GM12878 (cell line): ENCODE data around the gene USP31. TPM values are rescaled to one million over a fixed set of nuclear protein-coding genes. Genes with fewer than 3 reads are reported as not detected.

Source experiments
- ATAC-seq: fragments of 200-7000 bp; cut with Tn5 transposase; 3 replicates; pipeline ENCODE4 v1.9.1; 2020; ENCODE audit warnings: mild to moderate bottlenecking, moderate library complexity
- BruUV-seq: library from RNA; stranded (reverse); fragments of 400-500 nt; replicated peaks from 2 replicates; lab custom pipeline; 2021; lab: Mats Ljungman, UMichigan
- CTCF ChIA-PET: fragments of 300-600 bp; sonication (Branson Sonifier 250); formaldehyde crosslinking; extraction: SDS; loops from one replicate; lab custom pipeline; 2021; ENCODE audit warnings: inconsistent platforms; lab: Yijun Ruan, JAX
- POLR2A ChIA-PET: fragments of 350-600 bp; formaldehyde crosslinking; extraction: SDS; loops from one replicate; lab custom pipeline; 2021; ENCODE audit warnings: inconsistent platforms; lab: Charles Lee
- RAD21 ChIA-PET: fragments of 300-600 bp; sonication (Branson Sonifier 250); formaldehyde crosslinking; loops from one replicate; lab custom pipeline; 2023; ENCODE audit warnings: antibody characterized with exemption; ENCODE audit not compliant: unreplicated experiment; lab: Charles Lee
- SMC1A ChIA-PET: fragments of 300-600 bp; sonication (Branson Sonifier 250); formaldehyde crosslinking; loops from one replicate; lab custom pipeline; 2023; ENCODE audit not compliant: unreplicated experiment, uncharacterized antibody; lab: Charles Lee
- DNase-seq: peaks from one replicate; pipeline ENCODE4 v3.0.0-alpha.2; 2011; ENCODE audit warnings: low read depth, low spot score
- FAIRE-seq: peaks from 3 replicates; lab custom pipeline; 2011; peaks lifted over from hg19 to GRCh38; lab: Jason Lieb, UNC
- H2AFZ ChIP-seq: 2 replicates; pipeline ENCODE4 v1.6.0; 2011; ENCODE audit warnings: low read depth, low read length, control low read depth; ENCODE audit not compliant: control insufficient read depth
- H3K27ac ChIP-seq: 2 replicates; pipeline ENCODE4 v1.5.1; 2011; ENCODE audit warnings: control low read depth; ENCODE audit not compliant: control insufficient read depth, insufficient read depth
- H3K27me3 ChIP-seq, 2 experiments: replicated peaks in 1 of 2; 2 replicates each; pipeline versions ENCODE4 v1.6.0 to v1.6.1; 2011; ENCODE audit warnings: low read length in 1 of 2; ENCODE audit not compliant: control insufficient read depth in 2 of 2, insufficient read depth in 2 of 2
- H3K36me3 ChIP-seq, 2 experiments: 2 replicates each; pipeline ENCODE4 v1.5.1; 2011; ENCODE audit warnings: low read length in 1 of 2; ENCODE audit not compliant: control insufficient read depth in 2 of 2, insufficient read depth in 2 of 2
- H3K4me1 ChIP-seq: 2 replicates; pipeline ENCODE4 v1.6.1; 2011; ENCODE audit warnings: mild to moderate bottlenecking, low read length, moderate library complexity, mixed read lengths; ENCODE audit not compliant: control insufficient read depth, insufficient read depth
- H3K4me2 ChIP-seq: 2 replicates; pipeline ENCODE4 v1.6.0; 2011; ENCODE audit warnings: control low read depth; ENCODE audit not compliant: control insufficient read depth, insufficient read depth
- H3K4me3 ChIP-seq: fragments of 200-600 bp; sonication (generic); 2 replicates; pipeline ENCODE4 v1.5.1; 2016
- H3K79me2 ChIP-seq: 2 replicates; pipeline ENCODE4 v1.6.0; 2011; ENCODE audit warnings: low read length; ENCODE audit not compliant: control insufficient read depth, insufficient read depth
- H3K9ac ChIP-seq: 2 replicates; pipeline ENCODE4 v1.8.0; 2011; ENCODE audit warnings: low read length, control low read depth, mixed read lengths; ENCODE audit not compliant: control insufficient read depth, insufficient read depth
- H3K9me3 ChIP-seq: replicated peaks from 3 replicates; pipeline ENCODE4 v1.5.1; 2011; ENCODE audit warnings: mild to moderate bottlenecking, low read length; ENCODE audit not compliant: control insufficient read depth, insufficient read depth
- H4K20me1 ChIP-seq: 2 replicates; pipeline ENCODE4 v1.6.0; 2011; ENCODE audit not compliant: control insufficient read depth, insufficient read depth
- EGR1 ChIP-seq, 2 experiments: IDR thresholded peaks; 1 replicate in 1 of 2; 2 replicates in 1 of 2; pipeline ENCODE4 v1.6.1; 2011 to 2012; ENCODE audit warnings: low read depth in 2 of 2, low read length in 2 of 2, borderline replicate concordance in 1 of 2, mild to moderate bottlenecking in 1 of 2, moderate library complexity in 1 of 2
- FOXK2 ChIP-seq: fragments of 450-650 bp; IDR thresholded peaks from 2 replicates; pipeline ENCODE4 v1.6.1; 2017; ENCODE audit warnings: mild to moderate bottlenecking, moderate library complexity
- FOXM1 ChIP-seq: IDR thresholded peaks from 2 replicates; pipeline ENCODE4 v1.6.1; 2012; ENCODE audit warnings: low read depth, mild to moderate bottlenecking, inconsistent platforms, low read length, moderate library complexity
- PAX8 ChIP-seq: fragments of 450-650 bp; IDR thresholded peaks from 2 replicates; pipeline ENCODE4 v1.6.1; 2017; ENCODE audit warnings: mild to moderate bottlenecking, moderate library complexity
- WGBS: methylation state at CpG from one replicate; pipeline ENCODE4 v1.1.6; 2016; ENCODE audit warnings: low lambda C conversion rate; ENCODE audit not compliant: insufficient replicate concordance, insufficient coverage; ENCODE audit errors: missing lambda C conversion rate; 5-methylcytosine and 5-hydroxymethylcytosine counted together
- in situ Hi-C: fragments of 300-500 bp; cut with MboI; formaldehyde crosslinking; loops from 9 replicates; pipeline ENCODE4 v1.14.3; 2018; ENCODE audit warnings: mixed read lengths
- intact Hi-C: fragments of 100-400 bp; cut with micrococcal nuclease; formaldehyde crosslinking; loops from one replicate; pipeline ENCODE4 v1.14.2; 2022; ENCODE audit not compliant: unreplicated experiment
- polyA plus RNA-seq, 11 experiments: library from polyadenylated mRNA; depleted of rRNA in 4 of 11; unstranded in 6 of 11; stranded (reverse) in 5 of 11; fragments of >200 nt; fragmentation: Nextera tagmentation in 4 of 11; fragmentation: Illumina TruSeq in 1 of 11; extraction: Ambion mirVana in 4 of 11; extraction: Trizol in 1 of 11; gene quantifications; 1 replicate in 1 of 11; 2 replicates in 10 of 11; pipeline versions ENCODE4 v1.2.1 to v1.2.3, GENCODE V29; 2011 to 2016; ENCODE audit warnings: inconsistent platforms in 2 of 11, missing spikeins in 2 of 11, low read depth in 1 of 11
- total RNA-seq, 4 experiments: library from RNA; depleted of rRNA in 3 of 4; stranded (reverse); fragments of >200 nt in 3 of 4; fragmentation: Illumina TruSeq in 1 of 4; extraction: Trizol in 1 of 4; gene quantifications; 2 replicates each; pipeline versions ENCODE4 v1.2.1 to v1.2.3, GENCODE V29; 2013 to 2021
- TF ChIP-seq, protein P1 (sequence below): fragments of 450-650 bp; IDR thresholded peaks from 2 replicates; pipeline ENCODE4 v1.6.1; 2018; ENCODE audit warnings: borderline replicate concordance, mild to moderate bottlenecking; ENCODE audit not compliant: partially characterized antibody
- TF ChIP-seq, protein P2 (sequence below): fragments of 450-650 bp; IDR thresholded peaks from 2 replicates; pipeline ENCODE4 v1.6.1; 2016; ENCODE audit warnings: mild to moderate bottlenecking

The USP31 gene
- total and polyA plus RNA-seq, 10 of the 15 experiments (the other 5 are each of a cell fraction or from before 2014, with no cell fraction given), result 0.87 to 6.5 (median 3.2) TPM

DNA sequence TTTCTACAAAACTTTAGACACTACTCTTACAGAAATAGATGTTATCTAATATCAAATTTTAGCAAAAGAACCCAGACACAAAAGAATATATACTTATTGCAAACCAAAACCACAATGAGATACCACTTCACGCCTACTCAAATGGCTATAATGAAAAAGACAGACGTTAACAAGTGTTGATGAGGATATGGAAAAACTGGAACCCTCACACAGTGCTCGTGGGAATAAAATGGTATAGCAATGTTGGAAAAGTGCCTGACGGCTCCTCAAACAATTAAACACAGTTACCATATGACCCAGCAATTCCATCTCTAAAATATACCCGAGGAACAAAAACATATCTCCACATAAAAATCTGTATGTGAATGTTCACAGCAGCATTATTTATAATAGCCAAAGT lies 27.1 kb downstream of the USP31 start:
- Histone ChIP-seq H3K9ac (no peak overlapping the region), H3K27me3 (no peaks in the 10 kb centered on the region), H3K4me3 (no peak overlapping the region), H2AFZ (no peak overlapping the region), H3K79me2 (no peaks in the 10 kb centered on the region), H3K4me1 (no peaks in the 10 kb centered on the region), H4K20me1 (no peaks in the 10 kb centered on the region), H3K9me3 (no peaks in the 10 kb centered on the region), H3K36me3 (no peaks in the 10 kb centered on the region), H3K4me2 (no peak overlapping the region), H3K27ac (no peak overlapping the region)
- intact Hi-C loops (no loop called here), in situ Hi-C loops (no loop called here)
- POLR2A ChIA-PET, result no interaction called here
- DNase-seq (no peak), ATAC-seq (no peak), FAIRE-seq (no peak)
- SMC1A ChIA-PET, result interaction anchor here (1.0 kb wide), 1 partner anchor 11 kb away, joined by 3 read pairs; no protein-coding TSS in a partner anchor
- no TSS peak for BruUV-seq
- RAD21 ChIA-PET, result no interaction called here
- TF ChIP-seq EGR1 (IDR thresholded peaks at IDR 0.05; ENCODE audit: borderline replicate concordance in 1 of 2, low read depth in 2 of 2, low read length in 2 of 2) (no peak), FOXM1 (no peak), PAX8 (no peak), FOXK2 (no peak)
- TF ChIP-seq, protein P1, sequence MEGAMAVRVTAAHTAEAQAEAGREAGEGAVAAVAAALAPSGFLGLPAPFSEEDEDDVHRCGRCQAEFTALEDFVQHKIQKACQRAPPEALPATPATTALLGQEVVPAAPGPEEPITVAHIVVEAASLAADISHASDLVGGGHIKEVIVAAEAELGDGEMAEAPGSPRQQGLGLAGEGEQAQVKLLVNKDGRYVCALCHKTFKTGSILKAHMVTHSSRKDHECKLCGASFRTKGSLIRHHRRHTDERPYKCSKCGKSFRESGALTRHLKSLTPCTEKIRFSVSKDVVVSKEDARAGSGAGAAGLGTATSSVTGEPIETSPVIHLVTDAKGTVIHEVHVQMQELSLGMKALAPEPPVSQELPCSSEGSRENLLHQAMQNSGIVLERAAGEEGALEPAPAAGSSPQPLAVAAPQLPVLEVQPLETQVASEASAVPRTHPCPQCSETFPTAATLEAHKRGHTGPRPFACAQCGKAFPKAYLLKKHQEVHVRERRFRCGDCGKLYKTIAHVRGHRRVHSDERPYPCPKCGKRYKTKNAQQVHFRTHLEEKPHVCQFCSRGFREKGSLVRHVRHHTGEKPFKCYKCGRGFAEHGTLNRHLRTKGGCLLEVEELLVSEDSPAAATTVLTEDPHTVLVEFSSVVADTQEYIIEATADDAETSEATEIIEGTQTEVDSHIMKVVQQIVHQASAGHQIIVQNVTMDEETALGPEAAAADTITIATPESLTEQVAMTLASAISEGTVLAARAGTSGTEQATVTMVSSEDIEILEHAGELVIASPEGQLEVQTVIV, result no peak
- TF ChIP-seq, protein P2, sequence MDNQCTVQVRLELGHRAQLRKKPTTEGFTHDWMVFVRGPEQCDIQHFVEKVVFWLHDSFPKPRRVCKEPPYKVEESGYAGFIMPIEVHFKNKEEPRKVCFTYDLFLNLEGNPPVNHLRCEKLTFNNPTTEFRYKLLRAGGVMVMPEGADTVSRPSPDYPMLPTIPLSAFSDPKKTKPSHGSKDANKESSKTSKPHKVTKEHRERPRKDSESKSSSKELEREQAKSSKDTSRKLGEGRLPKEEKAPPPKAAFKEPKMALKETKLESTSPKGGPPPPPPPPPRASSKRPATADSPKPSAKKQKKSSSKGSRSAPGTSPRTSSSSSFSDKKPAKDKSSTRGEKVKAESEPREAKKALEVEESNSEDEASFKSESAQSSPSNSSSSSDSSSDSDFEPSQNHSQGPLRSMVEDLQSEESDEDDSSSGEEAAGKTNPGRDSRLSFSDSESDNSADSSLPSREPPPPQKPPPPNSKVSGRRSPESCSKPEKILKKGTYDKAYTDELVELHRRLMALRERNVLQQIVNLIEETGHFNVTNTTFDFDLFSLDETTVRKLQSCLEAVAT, result no peak
- CTCF ChIA-PET, result no interaction called here
- WGBS, result 84% methylated on average over 5 of the region's 5 CpGs
